GOT3 (cell line): Measurements from ENCODE around the gene SCAPER.
"Not testable (repeated sequence)": the region's sequence is repeated elsewhere in the genome, so short reads cannot be mapped to it uniquely, and the experiment has no call there.

Experiments
- DNase-seq: peaks from one replicate; lab custom pipeline; 2025; ENCODE audit warnings: mixed read lengths; lab: John Stamatoyannopoulos, UW

Gene SCAPER

GRCh38 chr15:76772776-76773175, 132.4 kb downstream of the SCAPER start:
- DNase-seq = no peak

GRCh38 chr15:76764004-76764403, 141.1 kb downstream of the SCAPER start:
- DNase-seq = no peak

GRCh38 chr15:76763554-76763953, 141.6 kb downstream of the SCAPER start:
- no peak for DNase-seq

DNA sequence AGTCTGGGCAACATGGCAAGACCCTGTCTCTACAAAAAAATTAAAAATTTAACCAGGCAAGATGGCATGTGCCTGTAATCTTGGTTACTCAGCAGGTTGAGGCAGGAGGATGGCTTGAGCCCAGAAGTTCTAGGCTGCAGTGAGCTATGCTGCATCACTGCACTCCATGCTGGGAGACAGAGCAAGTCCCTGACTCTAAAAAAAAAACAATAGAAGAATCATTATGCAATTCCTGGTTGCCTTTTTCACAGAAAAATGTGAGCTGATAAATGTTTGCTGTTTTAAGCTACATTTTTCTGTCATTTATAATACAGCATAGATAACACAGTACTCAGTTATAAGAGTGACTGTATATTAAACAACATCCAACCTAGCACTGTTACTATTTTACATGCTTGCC, 148.8 kb downstream of the SCAPER start:
- no peak for DNase-seq

- no peak for DNase-seq
Observed at GRCh38 chr15:76753771-76754170, 151.4 kb downstream of the SCAPER start.

GRCh38 chr15:76753131-76753530, 152.0 kb downstream of the SCAPER start:
- no peak for DNase-seq

GRCh38 chr15:76752549-76752948, 152.6 kb downstream of the SCAPER start:
- DNase-seq = no peak

GRCh38 chr15:76737573-76737972, 167.6 kb downstream of the SCAPER start:
- DNase-seq = no peak

DNA sequence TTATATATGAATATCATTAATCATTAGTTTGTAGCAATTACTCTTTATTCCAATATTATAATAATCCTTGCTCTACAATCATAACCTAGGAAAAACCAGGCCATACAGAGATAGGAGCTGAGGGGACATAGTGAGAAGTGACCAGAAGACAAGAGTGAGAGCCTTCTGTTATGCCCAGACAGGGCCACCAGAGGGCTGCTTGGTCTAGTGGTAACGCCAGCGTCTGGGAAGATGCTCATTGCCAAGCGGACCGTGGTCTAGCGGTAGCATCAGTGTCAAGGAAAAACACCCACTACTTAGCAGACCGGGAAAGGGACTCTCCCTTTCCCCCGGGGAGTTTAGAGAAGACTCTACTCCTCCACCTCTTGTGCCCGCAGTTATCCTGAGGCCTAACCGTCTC, 172.8 kb downstream of the SCAPER start:
- not testable (repeated sequence) for DNase-seq

GRCh38 chr15:76730262-76730661, 174.9 kb downstream of the SCAPER start:
- no peak for DNase-seq

GRCh38 chr15:76718863-76719262, 186.3 kb downstream of the SCAPER start:
- DNase-seq = no peak

DNA sequence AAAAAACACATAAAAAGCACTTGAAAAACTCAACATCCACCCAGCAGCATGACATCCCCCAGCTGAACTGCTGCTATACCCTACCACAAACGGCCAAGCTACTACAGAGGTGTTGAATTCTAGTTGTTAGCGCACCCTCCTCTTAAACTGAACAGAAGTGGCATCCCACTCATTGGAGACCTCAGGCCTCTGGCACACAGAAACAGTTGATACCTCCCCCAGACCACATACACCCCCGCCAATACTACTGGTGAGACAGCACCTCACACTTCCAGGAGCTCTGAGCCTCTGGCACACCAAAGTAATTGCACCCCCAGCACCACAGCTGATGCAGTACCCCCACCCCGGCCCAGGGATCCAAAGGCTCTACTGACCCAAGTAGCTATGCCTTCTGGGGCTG, 190.2 kb downstream of the SCAPER start:
- no peak for DNase-seq

- DNase-seq = no peak
Observed at GRCh38 chr15:76711351-76711827, 193.8 kb downstream of the SCAPER start.

DNA sequence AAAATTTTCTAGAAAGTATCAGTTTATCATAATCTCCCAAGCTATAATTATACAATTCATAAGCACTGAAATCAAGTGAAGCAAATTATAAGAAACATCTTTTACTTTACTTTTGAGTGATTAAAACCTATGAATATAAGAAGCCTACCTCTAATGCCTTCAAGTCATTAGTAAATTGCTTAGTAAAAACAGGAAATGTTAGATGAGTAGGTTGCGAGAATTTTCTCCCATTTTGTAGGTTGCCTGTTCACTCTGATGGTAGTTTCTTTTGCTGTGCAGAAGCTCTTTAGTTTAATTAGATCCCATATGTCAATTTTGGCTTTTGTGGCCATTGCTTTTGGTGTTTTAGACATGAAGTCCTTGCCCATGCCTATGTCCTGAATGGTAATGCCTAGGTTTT, 201.1 kb downstream of the SCAPER start:
- not testable (repeated sequence) for DNase-seq

GRCh38 chr15:76696840-76697239, 208.3 kb downstream of the SCAPER start:
- no peak for DNase-seq

- DNase-seq = not testable (repeated sequence)
Observed at GRCh38 chr15:76692546-76692945, 212.6 kb downstream of the SCAPER start.

DNA sequence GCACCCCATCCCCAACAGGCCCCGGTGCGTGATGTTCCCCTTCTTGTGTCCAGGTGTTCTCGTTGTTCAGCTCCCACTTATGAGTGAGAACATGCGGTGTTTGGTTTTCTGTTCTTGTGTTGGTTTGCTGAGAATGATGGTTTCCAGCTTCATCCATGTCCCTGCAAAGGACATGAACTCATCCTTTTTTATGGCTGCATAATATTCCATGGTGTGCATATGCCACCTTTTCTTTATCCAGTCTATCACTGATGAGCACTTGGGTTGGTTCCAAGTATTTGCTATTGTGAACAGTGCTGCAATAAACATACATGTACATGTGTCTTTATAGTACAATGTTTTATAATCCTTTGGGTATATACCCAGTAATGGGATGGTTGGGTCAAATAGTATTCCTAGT, 217.5 kb downstream of the SCAPER start:
- not testable (repeated sequence) for DNase-seq

GRCh38 chr15:76684002-76684401, 221.1 kb downstream of the SCAPER start:
- no peak for DNase-seq

- no peak for DNase-seq
Observed at GRCh38 chr15:76682833-76683232, 222.3 kb downstream of the SCAPER start.

DNA sequence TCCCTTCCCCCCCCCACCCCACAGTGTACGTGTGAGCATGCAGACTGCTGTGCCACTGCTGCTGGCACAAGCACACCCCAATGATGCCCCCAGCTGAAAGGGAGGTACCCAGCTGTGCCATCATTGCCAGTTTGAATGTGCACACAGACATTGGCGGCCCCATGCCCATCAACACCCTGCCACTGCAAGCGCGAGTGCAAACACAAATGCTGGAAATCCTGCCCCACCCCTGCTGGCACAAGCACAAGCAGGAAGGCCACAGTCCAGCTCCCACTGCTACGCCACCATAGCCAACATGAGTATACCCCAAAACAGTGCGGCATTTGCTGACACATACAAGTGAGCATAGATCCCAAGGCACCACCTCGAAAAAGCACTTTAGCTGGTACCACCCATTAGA, 222.9 kb downstream of the SCAPER start:
- no peak for DNase-seq

GRCh38 chr15:76678766-76679165, 226.4 kb downstream of the SCAPER start:
- no peak for DNase-seq

DNA sequence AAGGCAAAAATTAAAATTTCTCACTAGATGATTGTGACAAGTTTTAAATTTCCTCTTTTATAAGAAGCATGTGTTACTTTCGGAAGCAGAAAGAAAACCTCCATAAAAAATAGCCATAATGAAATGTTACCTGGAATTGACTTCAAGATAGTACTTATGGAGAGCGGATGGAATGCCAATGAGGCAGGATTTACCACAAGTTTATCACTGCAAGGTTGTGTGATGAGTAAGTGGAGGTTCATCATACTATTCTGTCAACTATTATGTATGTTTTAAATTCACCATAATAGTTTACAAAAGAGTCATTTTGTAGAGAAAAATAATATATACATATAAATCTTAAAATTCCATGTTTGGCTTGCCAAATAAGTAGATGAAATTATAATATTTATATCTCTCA, 230.3 kb downstream of the SCAPER start:
- no peak for DNase-seq

- DNase-seq = no peak
Observed at GRCh38 chr15:76669521-76670207, 235.5 kb downstream of the SCAPER start.

DNA sequence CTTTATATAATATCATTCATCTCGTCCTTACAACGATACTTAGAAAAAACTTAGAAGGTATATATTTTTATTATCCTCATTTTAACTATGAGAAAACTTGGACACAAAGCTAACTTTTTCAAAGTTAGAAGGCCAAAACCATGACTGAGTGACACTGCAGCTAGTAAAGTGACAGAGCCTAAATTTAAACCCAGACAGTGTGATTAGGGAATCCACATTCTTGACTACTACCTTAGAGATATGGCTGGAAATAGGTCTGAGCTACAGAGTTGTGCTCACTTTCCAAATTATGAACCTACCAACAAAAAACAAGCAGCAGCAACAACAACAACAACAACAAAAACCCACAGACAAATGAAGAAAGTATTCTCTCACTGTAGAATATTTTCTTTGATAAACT, 236.2 kb downstream of the SCAPER start:
- DNase-seq = no peak
